ENCODE results near the gene SDHA.

DNA sequence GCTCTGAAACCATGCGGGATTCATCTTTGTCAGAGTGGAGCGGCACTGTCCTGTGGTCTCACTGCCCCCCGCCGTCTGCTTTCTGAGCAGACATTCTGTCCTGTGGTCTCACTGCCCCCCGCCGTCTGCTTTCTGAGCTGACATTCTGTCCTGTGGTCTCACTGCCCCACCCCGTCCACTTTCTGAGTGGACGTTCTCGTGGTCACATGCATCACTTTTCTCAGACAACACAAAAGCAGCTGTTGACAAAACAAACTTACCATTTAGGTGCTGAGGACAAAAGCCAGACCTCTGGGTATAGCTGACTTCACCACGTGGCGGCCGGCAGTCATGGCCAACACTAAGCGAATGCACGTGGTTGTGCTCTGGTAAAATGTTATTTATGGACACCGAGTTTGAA lies 24.0 kb upstream of the SDHA start:
- no peak for TF ChIP-seq ZBTB7A (IDR thresholded peaks at IDR 0.05; ENCODE audit: low read depth)
- TF ChIP-seq YY1 (IDR thresholded peaks at IDR 0.05; ENCODE audit: low read depth), result no peak
- TF ChIP-seq TAF1 (IDR thresholded peaks at IDR 0.05; ENCODE audit: low read depth), result no peak
- no peak for TF ChIP-seq RAD21 (IDR thresholded peaks at IDR 0.05; ENCODE audit: low read depth)
- no peak for TF ChIP-seq TCF12 (IDR thresholded peaks at IDR 0.05; ENCODE audit: low read depth)
- no peak for TF ChIP-seq EP300 (IDR thresholded peaks at IDR 0.05; ENCODE audit: borderline replicate concordance)
